Measurements from ENCODE around the gene SDR9C7.

DNA sequence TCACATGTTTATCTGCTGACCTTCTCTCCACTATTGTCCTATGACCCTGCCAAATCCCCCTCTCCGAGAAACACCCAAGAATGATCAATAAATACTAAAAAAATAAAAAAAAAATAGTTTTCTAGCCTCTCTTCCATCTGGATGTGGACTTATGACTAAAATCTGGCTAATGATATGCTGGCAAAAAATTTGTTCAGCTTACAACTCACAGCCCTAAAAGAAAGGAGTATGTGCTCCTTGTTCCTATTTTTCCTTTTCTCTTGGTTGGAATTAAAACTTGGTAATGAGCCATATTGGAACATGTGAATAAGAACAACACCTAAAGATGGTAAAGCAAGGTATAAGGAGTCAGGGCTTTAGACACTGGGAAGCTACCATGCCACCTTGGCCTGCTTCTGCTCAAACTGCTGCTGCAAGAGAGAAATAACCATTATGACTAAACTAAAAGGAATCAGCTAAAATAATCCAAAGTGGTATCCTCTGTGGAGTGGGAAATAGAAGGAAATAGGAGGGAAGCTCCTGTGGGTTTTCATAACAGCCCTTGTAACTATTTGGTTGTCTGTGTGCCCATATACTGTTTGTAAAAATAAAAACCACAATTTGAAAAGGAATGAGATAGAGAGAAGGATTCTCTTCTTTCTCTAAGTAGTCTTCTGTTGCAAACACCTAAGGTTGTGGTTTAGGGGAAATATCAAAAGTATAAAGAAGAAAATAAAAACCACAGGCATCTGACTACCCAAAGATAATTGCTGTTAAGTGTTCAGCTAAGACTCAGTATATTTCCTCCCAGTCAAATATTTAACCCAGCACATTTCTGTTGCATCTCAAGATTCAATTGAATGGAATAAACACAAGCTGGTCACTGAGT lies 53.8 kb downstream of the SDR9C7 start:
- TF ChIP-seq CTCF (IDR thresholded peaks at IDR 0.05) (no peak), POLR2A (IDR thresholded peaks at IDR 0.05) (no peak)
